Measurements from ENCODE around the gene TRAPPC3L.

GRCh38 chr6:116449565-116449964 lies 95.9 kb downstream of the TRAPPC3L start:
- TF ChIP-seq POLR2A (IDR thresholded peaks at IDR 0.05; ENCODE audit: low read depth, low read length), result no peak
- no peak for TF ChIP-seq POLR2AphosphoS5 (IDR thresholded peaks at IDR 0.05; ENCODE audit: low read depth, low read length)
